ENCODE measurements around the gene TMEM72. TPM values are rescaled to one million over a fixed set of nuclear protein-coding genes. Genes with fewer than 3 reads are reported as not detected.
A peak's percentile ranks its signal among the peaks of the same experiment; 100 is the strongest.

The TMEM72 gene
- total and polyA plus RNA-seq, 2 of the 13 experiments (the other 11 are each of a cell fraction or from before 2014, with no cell fraction given), result 0.04 TPM; not detected in 1

- TF ChIP-seq ZNF136 (CRISPR knock-in tag; IDR thresholded peaks at IDR 0.05; ENCODE audit: low read depth) (0 out of 2 replicates have a peak, but pooled peaks have one; percentile 94), ZNF260 (CRISPR knock-in tag; IDR thresholded peaks at IDR 0.05; ENCODE audit: borderline replicate concordance, low read depth) (no peak), CC2D1A (CRISPR knock-in tag; IDR thresholded peaks at IDR 0.05) (no peak), TAF15 (IDR thresholded peaks at IDR 0.05; ENCODE audit: low read depth, low read length, poor library complexity, severe bottlenecking) (no peak), SKIL (CRISPR knock-in tag; IDR thresholded peaks at IDR 0.05; ENCODE audit: borderline replicate concordance) (peak; percentile 91), ZFY (CRISPR knock-in tag; IDR thresholded peaks at IDR 0.05) (no peak; the same call in 1 of the 2 replicates), ZUFSP (CRISPR knock-in tag; IDR thresholded peaks at IDR 0.05; ENCODE audit: borderline replicate concordance) (no peak), ZFP1 (CRISPR knock-in tag; IDR thresholded peaks at IDR 0.05) (peak; percentile 72), KLF13 (CRISPR knock-in tag; IDR thresholded peaks at IDR 0.05) (no peak), NFE2L1 (CRISPR knock-in tag; IDR thresholded peaks at IDR 0.05; ENCODE audit: borderline replicate concordance) (0 out of 2 replicates have a peak, but pooled peaks have one; percentile 15), HNF1B (CRISPR knock-in tag; IDR thresholded peaks at IDR 0.05) (peak; percentile 92), ZNF414 (CRISPR knock-in tag; IDR thresholded peaks at IDR 0.05) (0 out of 2 replicates have a peak, but pooled peaks have one; percentile 27), ZNF383 (CRISPR knock-in tag; IDR thresholded peaks at IDR 0.05; ENCODE audit: borderline replicate concordance) (no peak), PHF8 (CRISPR knock-in tag; IDR thresholded peaks at IDR 0.05) (peak; percentile 45; the same call in 1 of the 2 replicates), CEBPZ (IDR thresholded peaks at IDR 0.05; ENCODE audit: low read length) (no peak), SMAD9 (CRISPR knock-in tag; IDR thresholded peaks at IDR 0.05) (peak; percentile 33; the same call in 1 of the 2 replicates)
Measured at GRCh38 chr10:44978570-44979280, 67.6 kb downstream of the TMEM72 start, which contains the start of gene DEPP1 (continued).
